AG04450 (cell line): ENCODE measurements around the gene MPIG6B. TPM values are rescaled to one million over a fixed set of nuclear protein-coding genes. Genes with fewer than 3 reads are reported as not detected.

Experiments used
- CTCF ChIA-PET: fragments of 300-600, 350-600 bp; formaldehyde crosslinking; extraction: SDS; loops from one replicate; lab custom pipeline; 2022; ENCODE audit warnings: antibody characterized with exemption, inconsistent platforms; lab: Charles Lee
- POLR2A ChIA-PET: fragments of 350-600 bp; formaldehyde crosslinking; extraction: SDS; loops from one replicate; lab custom pipeline; 2021; ENCODE audit warnings: antibody characterized with exemption, inconsistent platforms; lab: Yijun Ruan, JAX
- DNase-seq: peaks from one replicate; pipeline ENCODE4 v3.0.0-alpha.2; 2011; ENCODE audit warnings: low read depth, low spot score
- H3K27ac ChIP-seq: one replicate; pipeline ENCODE4 v1.5.1; 2012; ENCODE audit warnings: low read depth, low read length, control low read depth
- H3K27me3 ChIP-seq: one replicate; pipeline ENCODE4 v1.6.0; 2012; ENCODE audit warnings: low read length; ENCODE audit not compliant: control insufficient read depth, insufficient read depth
- H3K4me3 ChIP-seq: 2 replicates; pipeline ENCODE4 v1.5.1; 2011; ENCODE audit warnings: mild to moderate bottlenecking, low read depth, low read length, control low read depth
- H3K9me3 ChIP-seq: 2 replicates; pipeline ENCODE4 v1.5.1; 2012; ENCODE audit warnings: low read length; ENCODE audit not compliant: control insufficient read depth, insufficient read depth
- polyA plus RNA-seq: library from polyadenylated mRNA; depleted of rRNA; stranded (reverse); fragments of >200 nt; gene quantifications from 2 replicates; pipeline ENCODE4 v1.2.3, GENCODE V29; 2011
- TF ChIP-seq, protein P1 (sequence below): IDR thresholded peaks from 2 replicates; pipeline ENCODE4 v1.5.1; 2011; ENCODE audit warnings: low read depth, low read length, control low read depth, inconsistent platforms

MPIG6B gene
- polyA plus RNA-seq, 1 experiment: not detected

DNA sequence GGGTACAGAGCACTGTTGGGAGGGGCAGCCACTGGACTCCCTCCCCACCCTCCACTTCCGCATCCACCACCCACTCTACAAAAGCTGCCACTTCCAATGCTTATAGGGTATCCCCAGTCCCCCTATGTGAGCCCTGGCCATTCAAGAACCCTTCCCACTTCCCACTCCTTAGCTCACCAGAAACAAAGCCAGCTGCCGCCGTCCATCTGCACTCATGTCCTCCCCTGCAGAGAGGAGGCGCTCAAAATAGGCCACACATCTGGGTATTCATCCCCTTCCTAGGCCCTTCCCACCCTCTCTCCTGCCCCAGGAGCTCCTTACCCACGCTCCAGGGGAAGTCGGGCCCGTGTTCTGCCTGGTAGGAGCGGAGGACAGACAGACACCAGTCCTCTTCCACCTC, 35.9 kb upstream of the MPIG6B start:
- Histone ChIP-seq H3K9me3 (no peaks in the 10 kb centered on the region), H3K27me3 (no peaks in the 10 kb centered on the region), H3K4me3 (no peak overlapping the region), H3K27ac (no peak overlapping the region)
- DNase-seq: no peak
- TF ChIP-seq, protein P1, sequence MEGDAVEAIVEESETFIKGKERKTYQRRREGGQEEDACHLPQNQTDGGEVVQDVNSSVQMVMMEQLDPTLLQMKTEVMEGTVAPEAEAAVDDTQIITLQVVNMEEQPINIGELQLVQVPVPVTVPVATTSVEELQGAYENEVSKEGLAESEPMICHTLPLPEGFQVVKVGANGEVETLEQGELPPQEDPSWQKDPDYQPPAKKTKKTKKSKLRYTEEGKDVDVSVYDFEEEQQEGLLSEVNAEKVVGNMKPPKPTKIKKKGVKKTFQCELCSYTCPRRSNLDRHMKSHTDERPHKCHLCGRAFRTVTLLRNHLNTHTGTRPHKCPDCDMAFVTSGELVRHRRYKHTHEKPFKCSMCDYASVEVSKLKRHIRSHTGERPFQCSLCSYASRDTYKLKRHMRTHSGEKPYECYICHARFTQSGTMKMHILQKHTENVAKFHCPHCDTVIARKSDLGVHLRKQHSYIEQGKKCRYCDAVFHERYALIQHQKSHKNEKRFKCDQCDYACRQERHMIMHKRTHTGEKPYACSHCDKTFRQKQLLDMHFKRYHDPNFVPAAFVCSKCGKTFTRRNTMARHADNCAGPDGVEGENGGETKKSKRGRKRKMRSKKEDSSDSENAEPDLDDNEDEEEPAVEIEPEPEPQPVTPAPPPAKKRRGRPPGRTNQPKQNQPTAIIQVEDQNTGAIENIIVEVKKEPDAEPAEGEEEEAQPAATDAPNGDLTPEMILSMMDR: no peak
- ChIA-PET CTCF (no interaction called here), POLR2A (no interaction called here)

DNA sequence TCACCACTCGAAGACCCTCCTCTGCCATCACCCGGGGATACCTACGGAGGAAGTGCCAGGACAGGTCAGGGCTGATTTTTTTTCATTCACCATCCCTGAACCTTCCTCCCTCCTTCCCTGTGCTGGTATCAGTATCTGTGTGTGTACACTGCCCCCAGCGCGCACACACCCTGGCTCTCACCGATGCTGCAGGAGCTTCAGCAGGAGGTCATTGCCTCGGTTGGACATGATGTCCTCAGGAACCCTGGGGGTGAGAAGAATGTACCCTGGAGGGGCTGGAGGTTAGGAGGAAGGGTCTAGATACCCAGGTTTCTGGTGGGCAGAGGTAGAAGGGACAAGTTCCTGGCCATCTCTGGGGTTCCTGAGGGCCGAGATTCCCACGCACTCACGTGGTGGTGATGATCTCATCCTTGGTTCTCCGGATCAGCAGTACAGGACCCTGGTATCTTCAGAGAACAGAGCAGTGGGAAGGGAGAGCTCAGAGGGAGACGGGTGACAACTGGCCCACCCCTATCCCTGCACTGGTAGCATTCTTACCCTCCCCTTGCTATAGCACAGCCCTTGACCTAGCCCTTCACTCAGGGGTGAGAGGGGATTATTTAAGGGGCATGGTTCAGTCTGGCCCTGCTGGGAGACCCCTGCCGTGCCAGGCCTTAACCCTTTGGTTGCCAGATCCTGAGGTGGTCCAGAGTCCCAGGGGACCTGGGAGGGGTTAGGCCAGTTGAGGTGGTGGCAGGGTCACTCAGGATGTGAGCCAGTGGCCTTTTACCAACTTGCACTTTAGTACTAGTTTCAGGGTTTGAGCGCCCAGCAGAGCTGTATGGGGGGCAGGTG, 35.1 kb upstream of the MPIG6B start:
- H3K27me3 ChIP-seq: no peaks in the 10 kb centered on the region
- TF ChIP-seq, protein P1: no peak
- H3K4me3 ChIP-seq: no peak overlapping the region
- no peak overlapping the region for H3K27ac ChIP-seq
- POLR2A ChIA-PET: no interaction called here
- DNase-seq: no peak
- CTCF ChIA-PET: no interaction called here
- no peaks in the 10 kb centered on the region for H3K9me3 ChIP-seq

DNA sequence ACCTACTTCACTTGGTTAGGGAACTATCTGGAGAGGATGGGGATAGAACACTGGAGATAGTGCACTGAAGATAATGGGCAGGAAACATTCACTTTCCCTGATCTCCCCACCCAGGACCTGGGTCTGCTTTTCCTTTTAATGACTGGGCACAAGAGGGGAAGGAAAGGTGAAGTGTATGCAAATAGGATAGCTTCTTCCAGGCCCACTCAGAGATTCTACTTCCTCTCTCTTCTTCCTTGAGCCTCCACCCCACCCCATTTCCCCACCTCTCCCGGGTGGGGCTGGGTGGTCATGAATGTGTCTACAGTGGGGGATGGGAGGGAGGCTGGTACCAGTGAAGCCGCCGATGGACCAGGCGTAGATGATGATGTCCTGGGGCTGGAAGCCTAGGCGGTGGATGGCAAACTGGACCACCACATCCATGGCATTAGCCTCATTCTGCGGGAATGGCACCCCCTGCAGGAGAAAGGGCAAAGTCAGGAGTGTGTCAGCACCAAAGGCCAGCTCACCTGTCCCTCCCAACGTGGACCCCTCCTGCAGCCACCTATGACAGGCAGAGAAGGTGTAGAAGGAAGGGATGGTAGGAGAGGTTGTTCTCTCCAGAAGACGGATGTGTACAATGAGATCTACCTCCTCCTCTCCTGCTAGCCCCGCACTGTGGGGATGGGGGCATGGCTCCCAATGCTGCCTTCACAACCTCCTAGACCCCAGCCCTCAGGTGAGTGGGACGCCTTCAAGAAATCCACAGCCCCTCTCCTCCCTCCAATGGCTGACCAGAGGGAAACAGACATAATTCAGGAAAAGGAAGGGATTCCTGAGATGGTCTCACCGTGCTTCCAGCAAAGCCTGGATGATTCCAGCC, 33.7 kb upstream of the MPIG6B start:
- H3K27ac ChIP-seq: no peak overlapping the region
- no peak overlapping the region for H3K4me3 ChIP-seq
- TF ChIP-seq, protein P1: peak; percentile 46
- H3K9me3 ChIP-seq: no peaks in the 10 kb centered on the region
- CTCF ChIA-PET: interaction anchor here (1.1 to 2.4 kb wide), 2 partner anchors 8 to 141 kb away, joined by 6 to 7 read pairs; partner anchors contain the start of gene LY6G5C
- no peak for DNase-seq
- H3K27me3 ChIP-seq: no peaks in the 10 kb centered on the region
- POLR2A ChIA-PET: interaction anchor here (1.2 kb wide), 1 partner anchor 138 kb away, joined by 3 read pairs; the partner anchor contains the start of gene HSPA1B

DNA sequence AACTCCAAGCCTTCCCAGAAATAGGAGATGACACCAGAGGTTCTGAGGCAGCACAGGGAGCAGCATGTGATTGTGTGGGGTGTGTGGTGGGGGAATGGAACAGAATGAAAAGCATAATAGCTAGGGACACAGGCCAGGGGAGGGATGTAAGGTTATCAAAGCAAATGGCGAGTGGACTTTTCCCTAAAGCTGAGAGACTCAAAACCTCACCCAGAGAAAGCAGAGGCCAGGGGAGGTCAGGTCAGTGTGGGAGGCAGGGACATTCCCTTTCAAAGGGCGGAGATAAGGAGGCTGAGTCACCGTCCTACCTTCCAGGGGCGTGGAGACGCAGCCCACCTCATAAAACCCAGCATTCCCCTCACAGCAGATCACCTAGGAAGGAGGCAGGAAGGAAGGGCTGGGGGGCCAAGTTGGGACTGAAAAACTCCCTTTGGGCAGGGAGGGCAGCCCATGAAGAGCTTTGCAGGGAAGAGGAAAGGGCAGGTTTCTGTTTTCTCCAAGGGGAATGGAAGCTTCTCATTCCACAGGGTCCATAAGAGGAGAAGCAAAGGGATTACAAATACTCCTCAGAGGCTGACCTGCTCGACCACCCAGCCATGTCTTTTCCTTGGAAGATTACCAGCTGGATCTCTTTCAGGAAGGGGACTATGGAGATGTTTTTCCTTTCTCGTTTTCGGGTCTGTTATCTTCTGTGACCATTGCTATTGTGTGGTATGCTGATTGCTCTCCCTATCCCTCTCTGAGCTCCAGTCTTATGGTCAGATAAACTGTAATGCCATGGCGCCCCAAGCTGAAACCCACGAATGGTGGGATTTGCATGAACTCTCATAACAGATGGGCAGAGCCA, 32.7 kb upstream of the MPIG6B start:
- DNase-seq: no peak
- Histone ChIP-seq H3K9me3 (no peaks in the 10 kb centered on the region), H3K27ac (no peak overlapping the region), H3K27me3 (no peaks in the 10 kb centered on the region), H3K4me3 (no peak overlapping the region)
- TF ChIP-seq, protein P1: no peak
- CTCF ChIA-PET: interaction anchor here (0.6 to 2.4 kb wide), 5 partner anchors 9 to 140 kb away, joined by 3 to 7 read pairs (median 4); partner anchors contain the start of genes LSM2, LY6G5B and LY6G5C
- POLR2A ChIA-PET: interaction anchor here (1.2 kb wide), 1 partner anchor 137 kb away, joined by 3 read pairs; the partner anchor contains the start of gene HSPA1B
